Ascending aorta (tissue), 2 donors: ENCODE measurements around the gene MTAP. TPM values are rescaled to one million over a fixed set of nuclear protein-coding genes. Genes with fewer than 3 reads are reported as not detected.
A peak's percentile ranks its signal among the peaks of the same experiment; 100 is the strongest.

Experiments
- DNase-seq, 2 donors: peaks; one replicate each; pipeline ENCODE4 v3.0.0-alpha.2; 2019; ENCODE audit warnings: low spot score in 2 of 2
- H3K27ac ChIP-seq, 2 donors: fragments of 200-600 bp; sonication (generic); one replicate each; pipeline ENCODE4 v1.5.1; 2016 to 2017; ENCODE audit warnings: mild to moderate bottlenecking in 1 of 2
- H3K27me3 ChIP-seq: fragments of 200-600 bp; sonication (generic); one replicate; pipeline ENCODE4 v1.5.1; 2017
- H3K36me3 ChIP-seq, 2 donors: fragments of 200-600 bp; sonication (generic); one replicate each; pipeline ENCODE4 v1.5.1; 2016
- H3K4me1 ChIP-seq, 2 donors: fragments of 200-600 bp; sonication (generic); one replicate each; pipeline ENCODE4 v1.5.1; 2016 to 2017; ENCODE audit warnings: mild to moderate bottlenecking in 1 of 2
- H3K4me3 ChIP-seq, 2 donors: fragments of 200-600 bp; sonication (generic); one replicate each; pipeline ENCODE4 v1.5.1; 2016 to 2017; ENCODE audit warnings: mild to moderate bottlenecking in 1 of 2
- H3K9me3 ChIP-seq, 2 donors: fragments of 200-600 bp; sonication (generic); one replicate each; pipeline ENCODE4 v1.5.1; 2016
- intact Hi-C: fragments of 100-400 bp; cut with DNase I; formaldehyde crosslinking; loops from one replicate; pipeline ENCODE4 v1.15.1; 2023
- total RNA-seq: library from RNA; depleted of rRNA; stranded (reverse); fragments of >200 nt; gene quantifications from one replicate; pipeline ENCODE4 v1.1.0, GENCODE V29; 2016
- TF ChIP-seq, protein P1 (sequence below), 3 experiments: fragments of 200-600 bp in 2 of 3; fragments of 450-650 bp in 1 of 3; sonication (generic) in 2 of 3; IDR thresholded peaks; one replicate each; pipeline ENCODE4 v1.5.1; 2016 to 2019; ENCODE audit warnings: antibody characterized with exemption in 3 of 3, mild to moderate bottlenecking in 1 of 3, moderate library complexity in 1 of 3

MTAP gene
- total RNA-seq, 1 donor from 2014 or later: 34.7 TPM

DNA sequence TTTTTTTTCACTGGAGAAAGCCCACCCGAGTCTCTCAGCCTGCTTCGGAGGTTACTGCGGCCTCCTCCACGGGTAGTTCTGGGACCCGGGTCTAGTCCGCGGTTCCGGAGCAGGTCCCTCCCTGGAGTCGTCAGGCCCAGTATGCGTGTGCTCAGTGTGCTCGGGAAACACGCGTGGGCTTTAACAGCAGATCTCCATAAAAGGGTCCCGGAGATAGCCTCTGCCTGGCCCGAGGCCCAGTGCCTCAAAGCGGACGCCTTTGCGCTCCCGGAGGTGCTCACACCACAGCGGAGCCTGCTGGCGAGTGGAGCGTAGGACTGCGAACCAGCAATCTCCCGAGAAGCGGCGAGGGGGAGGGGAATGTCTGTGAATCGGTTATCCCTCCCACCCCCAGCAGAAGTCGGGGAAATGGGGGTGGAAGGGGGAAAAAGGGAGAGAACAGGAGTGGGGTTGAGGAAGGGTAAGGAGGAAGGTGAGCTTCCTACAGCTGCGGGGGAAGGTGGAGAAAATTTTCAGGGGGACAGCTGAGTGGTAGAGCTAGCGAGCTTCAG lies 163.0 kb downstream of the MTAP start:
- H3K4me3 ChIP-seq: peak overlapping the region; percentile 14 to 50
- peaks cover 0 to 9% of the 10 kb centered on the region in 2 donors for H3K9me3 ChIP-seq
- peaks cover 4 to 5% of the 10 kb centered on the region in 2 donors for H3K4me1 ChIP-seq
- DNase-seq: no peak
- intact Hi-C loops: no loop called here
- H3K27me3 ChIP-seq: peaks cover 53% of the 10 kb centered on the region
- no peaks in the 10 kb centered on the region for H3K36me3 ChIP-seq
- no peak overlapping the region for H3K27ac ChIP-seq
- TF ChIP-seq, protein P1, sequence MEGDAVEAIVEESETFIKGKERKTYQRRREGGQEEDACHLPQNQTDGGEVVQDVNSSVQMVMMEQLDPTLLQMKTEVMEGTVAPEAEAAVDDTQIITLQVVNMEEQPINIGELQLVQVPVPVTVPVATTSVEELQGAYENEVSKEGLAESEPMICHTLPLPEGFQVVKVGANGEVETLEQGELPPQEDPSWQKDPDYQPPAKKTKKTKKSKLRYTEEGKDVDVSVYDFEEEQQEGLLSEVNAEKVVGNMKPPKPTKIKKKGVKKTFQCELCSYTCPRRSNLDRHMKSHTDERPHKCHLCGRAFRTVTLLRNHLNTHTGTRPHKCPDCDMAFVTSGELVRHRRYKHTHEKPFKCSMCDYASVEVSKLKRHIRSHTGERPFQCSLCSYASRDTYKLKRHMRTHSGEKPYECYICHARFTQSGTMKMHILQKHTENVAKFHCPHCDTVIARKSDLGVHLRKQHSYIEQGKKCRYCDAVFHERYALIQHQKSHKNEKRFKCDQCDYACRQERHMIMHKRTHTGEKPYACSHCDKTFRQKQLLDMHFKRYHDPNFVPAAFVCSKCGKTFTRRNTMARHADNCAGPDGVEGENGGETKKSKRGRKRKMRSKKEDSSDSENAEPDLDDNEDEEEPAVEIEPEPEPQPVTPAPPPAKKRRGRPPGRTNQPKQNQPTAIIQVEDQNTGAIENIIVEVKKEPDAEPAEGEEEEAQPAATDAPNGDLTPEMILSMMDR (IDR thresholded peaks at IDR 0.05): peak in 1 of 3 experiments; percentile 11

GRCh38 chr9:21966140-21966851 lies 163.9 kb downstream of the MTAP start:
- H3K27me3 ChIP-seq: peaks cover 59% of the 10 kb centered on the region

GRCh38 chr9:21967169-21967568 lies 164.7 kb downstream of the MTAP start:
- Histone ChIP-seq H3K27me3 (peaks cover 60% of the 10 kb centered on the region), H3K4me1 (peaks cover 4 to 5% of the 10 kb centered on the region in 2 donors), H3K27ac (no peak overlapping the region), H3K36me3 (no peaks in the 10 kb centered on the region), H3K4me3 (no peak overlapping the region), H3K9me3 (peaks cover 0 to 8% of the 10 kb centered on the region in 2 donors)
- no peak for DNase-seq
- TF ChIP-seq, protein P1 (IDR thresholded peaks at IDR 0.05): no peak
- intact Hi-C loops: no loop called here

More at GRCh38 chr9:21966140-21966851, 163.9 kb downstream of the MTAP start:
- Histone ChIP-seq H3K27ac (no peak overlapping the region), H3K36me3 (no peaks in the 10 kb centered on the region), H3K4me1 (peaks cover 4 to 5% of the 10 kb centered on the region in 2 donors), H3K9me3 (peaks cover 0 to 9% of the 10 kb centered on the region in 2 donors), H3K4me3 (peak overlapping the region in 1 of 2 donors; percentile 50)
- intact Hi-C loops: no loop called here
- no peak for DNase-seq
- TF ChIP-seq, protein P1 (IDR thresholded peaks at IDR 0.05): no peak

- Histone ChIP-seq H3K27me3 (peaks cover 63% of the 10 kb centered on the region), H3K4me1 (peaks cover 4 to 5% of the 10 kb centered on the region in 2 donors), H3K9me3 (peaks cover 0 to 6% of the 10 kb centered on the region in 2 donors), H3K36me3 (no peaks in the 10 kb centered on the region), H3K4me3 (no peak overlapping the region), H3K27ac (no peak overlapping the region)
- TF ChIP-seq, protein P1 (IDR thresholded peaks at IDR 0.05): no peak
- intact Hi-C loops: no loop called here
- no peak for DNase-seq
Observed at GRCh38 chr9:21967702-21968101, 165.3 kb downstream of the MTAP start.

DNA sequence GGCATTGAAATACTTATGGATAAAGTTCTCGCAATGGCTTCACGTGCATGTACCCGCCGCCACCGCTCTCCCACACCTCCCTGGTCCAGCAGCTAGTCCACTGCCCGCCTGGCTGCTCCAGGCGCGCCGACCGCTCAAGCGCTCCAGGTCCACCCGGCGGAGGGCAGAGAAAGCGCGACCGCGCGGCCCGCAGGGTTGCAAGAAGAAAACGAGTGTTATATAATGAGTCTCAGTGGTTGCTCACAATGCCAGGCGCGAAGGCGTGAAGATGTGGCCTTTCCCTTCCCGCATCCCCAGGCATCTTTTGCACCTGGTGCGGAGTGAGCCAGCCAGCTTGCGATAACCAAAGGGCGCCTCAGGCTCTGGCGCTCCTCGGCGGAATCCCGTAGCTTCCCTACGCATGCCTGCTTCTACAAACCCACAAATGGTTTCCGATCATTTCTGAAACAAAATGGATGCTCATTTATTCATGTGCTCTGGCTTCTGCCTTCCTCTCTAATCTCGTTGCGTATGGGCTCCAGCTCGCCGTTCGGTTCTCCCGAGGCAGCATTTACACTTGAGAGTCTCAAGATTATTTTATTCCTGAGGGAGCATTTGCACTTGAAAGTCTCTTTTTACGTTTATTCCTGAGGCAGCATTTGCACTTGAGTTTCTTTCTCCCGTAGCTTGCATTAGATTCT lies 166.0 kb downstream of the MTAP start:
- H3K36me3 ChIP-seq: no peaks in the 10 kb centered on the region
- H3K9me3 ChIP-seq: peaks cover 0 to 6% of the 10 kb centered on the region in 2 donors
- H3K4me3 ChIP-seq: peak overlapping the region in 1 of 2 donors; percentile 16
- no peak for DNase-seq
- peaks cover 63% of the 10 kb centered on the region for H3K27me3 ChIP-seq
- peaks cover 4 to 5% of the 10 kb centered on the region in 2 donors for H3K4me1 ChIP-seq
- intact Hi-C loops: no loop called here
- H3K27ac ChIP-seq: no peak overlapping the region
- TF ChIP-seq, protein P1 (IDR thresholded peaks at IDR 0.05): no peak
